Fibroblast of villous mesenchyme (primary cell): Measurements from ENCODE around the gene ABI3. TPM values are rescaled to one million over a fixed set of nuclear protein-coding genes. Genes with fewer than 3 reads are reported as not detected.

ENCODE experiments used
- DNase-seq: peaks from one replicate; pipeline ENCODE4 v3.0.0-alpha.2; 2010; ENCODE audit warnings: low read depth
- H3K4me3 ChIP-seq: 2 replicates; pipeline ENCODE4 v1.5.1; 2011; ENCODE audit warnings: low read depth, mild to moderate bottlenecking, low read length
- total RNA-seq: library from RNA; depleted of rRNA; stranded (reverse); fragments of >200 nt; gene quantifications from 2 replicates; pipeline ENCODE4 v1.2.3, GENCODE V29; 2012
- TF ChIP-seq, protein P1 (sequence below): IDR thresholded peaks from 2 replicates; pipeline ENCODE4 v1.5.1; 2012; ENCODE audit warnings: low read depth, mild to moderate bottlenecking, low read length; ENCODE audit not compliant: insufficient read depth

Gene ABI3
- total RNA-seq, 1 donor = 1.7 TPM

DNA sequence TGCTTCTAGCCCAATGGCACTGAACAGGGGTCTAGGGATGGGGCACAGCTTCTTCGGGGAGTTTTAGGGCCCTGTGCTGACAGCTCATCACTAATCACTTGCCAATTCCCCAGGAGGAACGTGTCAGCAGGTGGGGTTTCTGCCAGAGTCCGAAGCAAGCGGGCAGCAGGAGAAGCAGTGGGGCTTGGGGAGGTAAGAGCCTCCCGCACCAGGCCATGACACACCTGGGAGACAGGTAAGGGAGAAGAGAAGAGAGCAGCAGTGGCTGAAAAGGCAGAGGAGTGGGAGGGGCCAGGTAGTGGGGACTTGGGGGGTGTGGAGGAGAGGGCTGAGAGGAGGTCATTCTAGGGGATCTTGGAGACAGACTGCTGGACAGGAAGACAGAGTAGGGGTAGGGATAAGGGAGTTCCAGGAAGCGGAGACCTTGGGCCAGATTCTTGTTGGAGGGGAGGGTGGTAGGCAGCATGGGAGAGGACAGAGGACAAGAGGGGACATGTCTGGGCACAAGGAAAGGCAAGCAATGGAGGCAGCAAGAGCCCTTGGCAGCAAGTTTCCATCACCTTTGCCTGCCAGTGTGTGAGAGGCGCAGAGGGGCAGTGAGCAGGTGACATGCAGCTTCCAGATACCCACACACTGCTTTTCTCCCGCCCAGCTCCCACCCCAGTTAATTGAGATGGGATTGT, 15.2 kb downstream of the ABI3 start:
- TF ChIP-seq, protein P1, sequence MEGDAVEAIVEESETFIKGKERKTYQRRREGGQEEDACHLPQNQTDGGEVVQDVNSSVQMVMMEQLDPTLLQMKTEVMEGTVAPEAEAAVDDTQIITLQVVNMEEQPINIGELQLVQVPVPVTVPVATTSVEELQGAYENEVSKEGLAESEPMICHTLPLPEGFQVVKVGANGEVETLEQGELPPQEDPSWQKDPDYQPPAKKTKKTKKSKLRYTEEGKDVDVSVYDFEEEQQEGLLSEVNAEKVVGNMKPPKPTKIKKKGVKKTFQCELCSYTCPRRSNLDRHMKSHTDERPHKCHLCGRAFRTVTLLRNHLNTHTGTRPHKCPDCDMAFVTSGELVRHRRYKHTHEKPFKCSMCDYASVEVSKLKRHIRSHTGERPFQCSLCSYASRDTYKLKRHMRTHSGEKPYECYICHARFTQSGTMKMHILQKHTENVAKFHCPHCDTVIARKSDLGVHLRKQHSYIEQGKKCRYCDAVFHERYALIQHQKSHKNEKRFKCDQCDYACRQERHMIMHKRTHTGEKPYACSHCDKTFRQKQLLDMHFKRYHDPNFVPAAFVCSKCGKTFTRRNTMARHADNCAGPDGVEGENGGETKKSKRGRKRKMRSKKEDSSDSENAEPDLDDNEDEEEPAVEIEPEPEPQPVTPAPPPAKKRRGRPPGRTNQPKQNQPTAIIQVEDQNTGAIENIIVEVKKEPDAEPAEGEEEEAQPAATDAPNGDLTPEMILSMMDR = no peak
- H3K4me3 ChIP-seq = no peak overlapping the region
- DNase-seq = no peak

- no peak for DNase-seq
- TF ChIP-seq, protein P1 = no peak
- H3K4me3 ChIP-seq = no peak overlapping the region
These were observed 16.4 kb downstream of the ABI3 start for GRCh38 chr17:49226771-49227435.

GRCh38 chr17:49227436-49228261, 17.1 kb downstream of the ABI3 start:
- TF ChIP-seq, protein P1 = peak; percentile 88
- H3K4me3 ChIP-seq = no peak overlapping the region
- DNase-seq = peak; percentile 68

DNA sequence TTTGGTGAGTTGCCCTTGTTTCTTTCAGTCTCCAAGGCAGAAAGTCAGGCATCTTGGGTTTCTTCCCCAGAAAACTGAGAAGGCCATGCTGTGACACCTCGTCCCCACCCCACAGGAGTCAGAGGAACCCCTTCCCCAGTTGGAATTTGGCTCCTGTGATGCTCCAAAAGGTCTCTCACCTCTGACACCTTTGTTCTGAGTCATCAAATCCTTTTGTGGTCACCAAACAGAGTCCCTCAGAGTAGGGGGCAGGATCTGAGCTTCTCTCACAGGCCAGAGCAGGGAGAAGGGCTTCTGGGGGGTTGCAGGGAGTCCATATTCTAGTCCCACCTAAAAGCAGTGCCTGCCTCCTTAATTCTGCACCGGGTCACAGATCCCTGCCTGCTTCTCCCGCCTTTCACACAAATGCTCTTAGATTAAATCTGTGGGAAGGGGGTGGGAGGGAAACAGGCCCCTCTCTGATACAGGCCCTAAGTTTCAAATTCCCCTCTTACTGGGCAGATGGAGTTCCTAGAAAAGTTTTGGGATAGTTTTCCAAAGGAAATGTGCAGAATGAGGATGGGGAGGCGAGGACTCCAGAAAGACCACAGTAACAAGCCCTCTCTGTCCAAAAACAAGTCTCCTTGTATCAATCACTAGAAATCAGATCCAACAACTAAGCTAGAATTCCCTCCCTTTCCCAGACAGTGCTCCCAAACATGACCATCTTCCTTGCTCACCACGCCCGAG, 18.7 kb downstream of the ABI3 start:
- no peak overlapping the region for H3K4me3 ChIP-seq
- DNase-seq = no peak
- TF ChIP-seq, protein P1 = no peak

DNA sequence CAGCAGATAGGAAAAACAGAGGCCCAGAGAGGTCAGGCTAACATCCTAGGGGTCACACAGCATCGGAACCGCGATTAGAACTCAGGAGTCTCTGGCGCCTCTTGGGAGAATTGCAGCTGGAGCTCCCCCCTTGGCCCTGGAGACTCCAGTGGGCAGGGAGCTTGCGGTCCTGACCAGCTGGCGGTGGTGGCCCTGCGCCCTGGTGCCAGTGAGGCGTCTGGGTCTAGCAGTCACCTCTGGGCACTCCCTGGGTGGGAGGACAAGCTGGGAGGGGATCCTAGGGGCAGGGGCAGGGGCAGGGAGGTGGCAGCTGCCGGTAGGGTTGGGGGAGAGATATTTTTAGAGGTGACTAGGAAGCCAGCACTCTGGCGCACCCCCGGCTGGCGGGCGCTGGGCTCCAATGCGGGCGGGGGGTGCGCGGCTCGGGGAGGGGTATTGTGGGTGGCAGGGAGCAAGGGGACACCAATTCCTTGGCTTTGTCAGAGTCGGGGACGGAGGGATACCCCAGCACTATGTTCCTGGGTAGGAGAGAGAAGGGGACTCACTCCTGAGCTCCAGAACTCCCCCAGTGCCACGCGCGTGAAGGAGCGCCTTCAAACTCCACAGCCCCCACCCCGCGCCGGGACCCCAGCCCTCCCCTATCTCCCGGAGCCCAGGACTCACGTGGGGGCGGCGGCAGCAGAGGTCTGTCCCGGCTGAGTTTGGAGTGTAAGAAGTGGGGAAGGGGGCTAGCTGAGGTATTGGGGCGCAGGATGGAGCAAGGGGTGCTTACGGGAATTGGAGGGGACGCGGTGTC, 19.5 kb downstream of the ABI3 start:
- no peak for DNase-seq
- TF ChIP-seq, protein P1 = no peak
- H3K4me3 ChIP-seq = peak overlapping the region; percentile 65
